Hematopoietic multipotent progenitor cell treated with erythropoietin and hydrocortisone succinate and interleukin-3 and kit ligand, for 6 days (in vitro differentiated cells): ENCODE results near the gene ADAMTS3.

Source experiments
- DNase-seq: peaks from one replicate; pipeline ENCODE4 v3.0.0-alpha.2; 2015

Gene ADAMTS3

DNA sequence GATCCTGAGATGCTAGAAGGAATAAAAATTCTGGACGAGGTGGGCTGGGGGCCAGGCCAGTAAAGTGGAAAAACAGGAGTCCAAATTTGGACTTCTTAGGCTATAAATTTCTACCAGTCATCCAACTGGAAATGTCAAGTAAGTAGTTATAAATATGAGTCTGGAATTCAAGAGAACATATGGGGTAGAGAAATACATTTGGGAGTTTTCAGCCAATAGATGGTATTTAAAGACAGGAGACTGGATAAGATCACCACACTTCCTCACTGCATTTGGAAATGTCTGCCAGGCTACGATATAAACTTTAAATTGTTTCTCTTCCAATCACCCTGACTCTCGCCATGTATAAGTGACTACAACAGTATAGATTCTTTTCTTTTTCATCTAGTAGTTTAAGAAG is 294.8 kb downstream of the ADAMTS3 start:
- no peak for DNase-seq

DNA sequence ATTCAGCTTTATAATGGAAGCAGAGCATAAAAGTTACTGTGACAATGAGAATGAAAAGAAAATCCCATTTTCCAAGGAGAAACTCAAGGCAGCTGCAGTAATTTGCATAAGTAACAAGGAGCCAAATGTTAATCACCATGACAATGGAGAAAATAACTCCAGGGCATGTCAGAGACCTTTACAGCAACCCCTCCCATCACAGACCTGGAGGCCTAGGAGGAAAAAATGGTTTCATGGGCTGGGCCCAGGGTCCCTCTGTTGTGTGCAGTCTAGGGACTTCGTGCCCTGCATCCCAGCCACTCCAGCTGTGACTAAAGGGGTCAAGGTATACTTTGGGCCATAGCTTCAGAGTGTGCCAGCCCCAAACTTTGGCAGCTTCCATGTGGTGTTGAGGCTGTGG is 313.8 kb downstream of the ADAMTS3 start:
- no peak for DNase-seq

DNA sequence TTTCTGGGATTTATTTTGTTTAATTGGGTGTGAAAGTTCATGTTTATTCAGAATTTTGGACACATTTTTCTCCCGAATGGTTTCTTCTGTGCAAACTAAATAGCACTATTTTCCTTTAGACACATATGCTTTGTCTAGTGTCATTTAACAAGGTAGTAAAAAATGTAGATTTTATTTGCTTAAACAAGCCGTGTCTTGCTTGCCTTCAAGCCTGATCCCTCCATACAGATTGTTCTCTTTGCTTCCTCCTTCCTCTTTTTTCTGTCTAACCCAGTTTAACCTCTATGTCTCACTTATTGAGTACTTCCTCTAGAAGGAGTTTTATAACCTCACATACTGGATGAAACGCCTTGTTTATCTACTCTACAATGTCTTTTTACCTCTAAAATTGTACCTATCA is 325.4 kb downstream of the ADAMTS3 start:
- DNase-seq = peak; percentile 1

DNA sequence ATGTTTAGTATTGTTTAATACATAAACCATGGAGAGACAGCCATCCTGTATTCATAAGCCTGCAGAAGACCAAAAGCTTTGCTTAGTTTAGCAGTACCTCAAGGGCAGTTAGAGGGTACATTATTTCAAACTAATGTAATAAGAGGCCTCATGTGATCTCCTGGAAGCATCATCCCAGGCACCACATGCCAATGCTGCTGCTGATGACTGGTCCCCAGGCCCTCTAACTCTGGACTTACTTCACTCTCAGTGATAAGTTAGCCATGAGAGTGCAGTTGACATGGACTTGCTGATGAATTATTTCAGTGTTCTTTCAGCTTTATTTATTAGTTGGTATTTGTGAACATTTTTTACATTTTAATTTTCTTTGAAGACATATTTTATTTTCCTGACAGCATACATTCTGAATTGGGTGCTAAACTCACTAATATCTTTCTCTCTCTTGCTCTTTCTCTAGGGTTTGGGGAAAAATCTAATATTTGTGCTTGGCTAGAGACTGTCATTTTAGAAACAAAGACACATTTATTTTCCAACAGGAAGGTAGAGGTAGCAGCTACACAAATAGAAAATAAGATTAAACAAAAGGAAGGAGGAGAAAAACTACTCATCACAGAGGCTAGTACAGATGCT is 329.4 kb downstream of the ADAMTS3 start:
- no peak for DNase-seq
